T-helper 17 cell (primary cell): ENCODE data around the gene RCBTB2. TPM values are rescaled to one million over a fixed set of nuclear protein-coding genes. Genes with fewer than 3 reads are reported as not detected.

Experiments
- total RNA-seq, 4 donors: library from RNA in 2 of 4; stranded (reverse) in 2 of 4; gene quantifications; one replicate each; pipeline ENCODE4 v1.2.3 and lab custom pipeline; 2022 to 2026

RCBTB2 gene
- total RNA-seq, 2 donors from 2014 or later = 12.5 to 13.7 TPM

Other genes starting within 250 kb of the RCBTB2 start
- gene RB1, start 229.3 kb downstream of the RCBTB2 start, total RNA-seq = 10 to 100 TPM; 15.9 to 16.2 TPM
- gene LPAR6, start 120.0 kb downstream of the RCBTB2 start, total RNA-seq = 10 to 100 TPM; 37.2 to 48.7 TPM
- gene CYSLTR2, start 120.8 kb upstream of the RCBTB2 start, total RNA-seq = 1 to 10 TPM; 2.8 to 5.9 TPM